Measurements from ENCODE around the gene RNASET2.

The RNASET2 gene, protein sequence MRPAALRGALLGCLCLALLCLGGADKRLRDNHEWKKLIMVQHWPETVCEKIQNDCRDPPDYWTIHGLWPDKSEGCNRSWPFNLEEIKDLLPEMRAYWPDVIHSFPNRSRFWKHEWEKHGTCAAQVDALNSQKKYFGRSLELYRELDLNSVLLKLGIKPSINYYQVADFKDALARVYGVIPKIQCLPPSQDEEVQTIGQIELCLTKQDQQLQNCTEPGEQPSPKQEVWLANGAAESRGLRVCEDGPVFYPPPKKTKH

DNA sequence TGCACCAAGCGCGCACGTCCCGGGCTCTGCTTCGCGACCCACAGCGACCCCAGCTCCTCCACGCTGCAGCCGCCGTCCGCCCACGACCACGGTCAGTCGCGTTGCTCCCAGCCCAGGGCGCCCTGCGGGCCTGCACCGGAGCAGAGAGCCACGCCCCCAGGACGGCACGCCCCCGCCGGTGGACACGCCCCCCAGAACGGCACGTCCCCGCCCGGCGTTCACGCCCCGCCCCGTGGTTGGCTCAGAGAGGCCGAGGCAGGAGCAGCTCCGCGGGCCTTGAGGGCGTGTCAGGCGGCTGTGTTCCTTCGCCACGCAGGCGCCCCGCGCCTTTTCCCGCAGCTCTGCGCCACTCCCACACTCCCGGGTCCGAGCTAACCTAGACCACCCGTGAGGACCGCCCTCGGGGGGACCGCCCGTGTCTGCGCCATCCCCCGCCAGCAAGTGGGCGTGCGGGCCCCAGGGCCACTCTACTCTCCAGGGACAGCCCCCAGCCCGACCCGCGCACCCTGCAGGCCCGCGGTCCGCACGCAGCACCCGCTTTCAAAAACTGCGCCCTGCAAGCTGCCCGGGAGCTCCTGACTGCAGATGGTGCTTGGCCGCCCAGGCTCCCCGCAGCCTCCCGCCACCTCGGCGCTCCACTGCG is at the start of gene RNASET2:
TSS of gene RNASET2 (minus strand) at position 107 of the 643 bp plus-strand sequence. CDS start 368 bp downstream, outside the sequence.
- DNase-seq (ENCODE audit: low spot score): peak; percentile 90

GRCh38 chr6:167005350-167006159 is 49.2 kb upstream of the RNASET2 start:
- DNase-seq (ENCODE audit: low spot score): no peak

- DNase-seq (ENCODE audit: low spot score): no peak
These were observed 44.4 kb upstream of the RNASET2 start for GRCh38 chr6:167000759-167001158.

DNA sequence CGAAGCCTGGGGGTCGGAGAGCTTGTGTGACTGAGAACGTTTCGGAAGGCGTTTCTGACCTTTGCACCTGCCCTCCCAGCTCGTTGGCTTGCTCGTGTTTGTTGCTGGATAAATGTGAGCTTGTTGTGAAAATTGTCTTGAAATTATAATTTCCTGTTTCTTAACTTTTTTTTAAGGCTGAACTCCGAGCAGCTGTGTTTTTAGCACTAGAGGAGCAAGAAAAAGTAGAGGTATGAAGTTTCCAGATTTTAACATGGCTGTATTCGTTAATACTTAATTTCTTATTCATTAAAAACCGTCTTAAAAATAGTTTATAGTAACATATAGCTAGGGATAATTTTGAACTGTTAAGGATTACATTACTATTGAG is 43.5 kb upstream of the RNASET2 start:
- no peak for DNase-seq (ENCODE audit: low spot score)

DNA sequence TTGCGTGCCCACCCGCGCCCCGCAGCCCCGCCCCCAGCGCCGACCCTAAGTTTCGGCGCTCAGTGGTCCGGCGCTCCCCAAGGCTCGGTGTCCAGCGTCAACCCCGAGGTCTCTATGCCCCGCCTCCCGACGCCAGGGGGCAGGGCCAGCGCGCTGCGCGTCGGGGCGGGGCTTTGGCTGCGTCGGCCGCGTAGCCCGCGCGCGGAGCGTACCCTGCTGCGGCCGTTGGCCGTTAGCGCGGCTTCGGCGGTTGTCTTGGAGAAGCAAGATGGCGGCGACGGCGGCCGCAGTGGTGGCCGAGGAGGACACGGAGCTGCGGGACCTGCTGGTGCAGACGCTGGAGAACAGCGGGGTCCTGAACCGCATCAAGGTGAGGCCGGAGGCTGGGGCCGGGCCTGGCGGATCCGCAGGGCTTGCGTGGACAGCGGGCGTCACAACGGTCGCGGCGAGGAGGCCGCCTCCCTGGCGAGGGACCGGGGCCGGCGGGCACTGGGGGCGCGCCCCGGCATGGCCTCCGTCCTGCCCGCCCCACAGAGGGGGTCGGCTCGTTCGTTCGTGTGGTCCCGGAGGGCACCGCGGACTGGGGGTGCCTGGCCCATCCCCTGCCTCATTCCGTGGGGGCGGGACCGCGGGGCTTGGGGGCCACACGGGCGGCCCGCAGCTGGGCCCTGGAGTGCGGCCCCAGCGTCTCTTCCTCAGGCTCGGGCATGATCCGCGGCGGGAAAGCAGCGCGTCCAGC is 43.0 kb upstream of the RNASET2 start, which contains the start of gene CEP43:
TSS of gene CEP43 (plus strand) at position 253 of the 739 bp plus-strand sequence. CDS start at position 269, 16 bp downstream.
- peak; percentile 91 for DNase-seq (ENCODE audit: low spot score)

- no peak for DNase-seq (ENCODE audit: low spot score)
These were observed 42.1 kb upstream of the RNASET2 start for GRCh38 chr6:166998256-166999144.

- DNase-seq (ENCODE audit: low spot score): peak; percentile 60
These were observed 41.5 kb upstream of the RNASET2 start for GRCh38 chr6:166997768-166998255.

DNA sequence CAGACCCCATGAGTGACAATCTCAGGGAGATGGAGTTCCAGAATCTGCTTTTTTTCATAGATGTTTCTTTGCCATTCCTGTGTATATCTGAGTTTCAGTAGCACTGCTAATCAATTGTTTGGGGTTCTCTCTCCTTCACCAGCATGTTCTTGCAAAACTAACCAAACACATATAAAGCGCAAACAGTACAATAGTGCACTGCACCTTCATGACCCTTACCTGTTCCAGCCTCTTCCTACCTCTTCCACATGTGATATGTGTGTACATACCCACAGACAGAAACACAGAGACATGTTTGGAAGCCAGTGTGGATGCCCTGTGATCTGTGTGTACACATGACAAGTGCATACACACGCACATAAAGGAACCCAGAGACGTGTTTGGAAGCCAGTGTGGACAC is 41.0 kb upstream of the RNASET2 start:
- no peak for DNase-seq (ENCODE audit: low spot score)

DNA sequence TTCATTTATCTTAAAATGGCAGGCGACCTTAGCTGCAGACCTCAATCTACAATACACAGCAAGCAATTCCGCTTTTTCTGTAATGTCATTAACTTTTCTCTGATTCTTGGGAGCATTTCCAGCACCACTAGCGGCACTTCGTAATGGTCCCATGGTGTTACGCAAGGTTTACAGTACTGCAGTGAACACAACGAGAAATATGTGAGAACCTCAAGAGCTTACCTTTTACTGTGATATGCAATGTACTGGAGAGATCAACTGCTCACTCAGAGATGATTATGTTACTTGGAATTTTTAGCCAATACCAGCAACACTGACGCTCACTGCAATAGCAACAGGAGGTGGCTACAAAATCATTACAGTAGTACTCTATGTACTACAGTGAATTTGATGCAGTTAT is 40.1 kb upstream of the RNASET2 start:
- DNase-seq (ENCODE audit: low spot score): no peak

DNA sequence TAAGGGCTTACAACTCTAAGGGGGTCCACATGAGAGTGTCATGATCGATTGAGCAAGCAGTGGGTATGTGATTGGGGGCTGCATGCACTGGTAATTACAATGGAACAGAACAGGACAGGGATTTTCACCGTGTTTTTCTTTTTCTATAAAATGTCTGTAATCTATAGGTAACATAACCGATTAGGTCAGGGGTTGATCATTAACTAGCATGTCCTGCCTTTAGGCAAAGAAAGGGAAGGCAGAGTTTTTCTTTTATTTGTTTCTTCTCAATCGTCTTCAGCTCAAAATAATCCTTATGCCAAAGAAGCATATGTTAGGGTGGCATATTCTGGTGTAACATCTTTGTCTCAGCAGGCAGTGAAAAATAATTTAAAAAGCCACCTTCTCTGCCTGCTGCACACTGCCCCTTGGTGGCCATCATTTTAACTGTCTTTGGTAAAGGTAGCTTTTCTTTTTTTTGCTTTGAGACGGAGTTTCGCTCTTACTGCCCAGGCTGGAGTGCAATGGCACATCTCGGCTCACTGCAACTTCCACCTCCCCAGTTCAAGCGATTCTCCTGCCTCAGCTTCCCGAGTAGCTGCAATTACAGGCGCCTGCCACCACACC is 33.2 kb upstream of the RNASET2 start:
- DNase-seq (ENCODE audit: low spot score): peak; percentile 41

- DNase-seq (ENCODE audit: low spot score): no peak
These were observed 32.4 kb upstream of the RNASET2 start for GRCh38 chr6:166988674-166989201.

DNA sequence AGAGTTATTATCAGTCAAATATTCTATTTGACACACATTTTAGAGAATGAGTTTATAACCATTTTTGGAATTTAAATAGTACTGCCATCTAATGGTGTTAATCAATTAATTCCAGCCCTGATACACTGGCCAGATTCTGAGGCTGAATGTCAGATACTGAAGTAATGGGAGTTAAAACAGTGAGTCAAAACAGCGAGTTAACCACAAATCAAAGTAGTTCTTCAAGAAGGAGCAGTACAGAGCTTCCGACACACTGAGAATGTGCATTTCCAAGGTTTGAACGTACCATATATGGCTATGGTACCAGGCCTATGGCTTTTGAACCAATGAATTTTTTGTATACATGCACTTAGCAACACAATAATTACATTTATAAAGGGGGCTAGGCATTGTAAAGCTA is 31.6 kb upstream of the RNASET2 start:
- DNase-seq (ENCODE audit: low spot score): no peak

GRCh38 chr6:166987448-166987847 is 31.1 kb upstream of the RNASET2 start:
- no peak for DNase-seq (ENCODE audit: low spot score)

GRCh38 chr6:166980738-166981137 is 24.4 kb upstream of the RNASET2 start:
- DNase-seq (ENCODE audit: low spot score): no peak

- no peak for DNase-seq (ENCODE audit: low spot score)
These were observed 21.5 kb upstream of the RNASET2 start for GRCh38 chr6:166977621-166978525.

DNA sequence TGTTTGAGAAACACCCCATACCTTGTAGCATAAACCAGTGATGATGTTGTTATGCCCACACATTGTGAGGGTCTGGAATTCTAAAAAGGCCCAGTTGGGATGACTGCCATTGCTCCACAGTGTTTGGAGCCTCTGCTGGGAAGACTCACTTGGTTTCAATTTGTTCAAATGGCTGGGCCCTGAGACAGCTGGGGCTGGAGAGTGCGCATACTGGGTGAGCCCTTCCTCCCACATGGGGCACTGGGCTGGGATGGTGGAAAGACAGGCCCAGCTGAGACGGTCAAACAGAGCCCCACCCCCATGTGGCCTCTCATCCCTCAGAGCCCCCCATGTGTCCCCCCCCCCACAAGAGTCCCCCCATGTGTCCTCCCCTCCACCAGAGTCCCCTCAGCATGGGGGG is 20.3 kb upstream of the RNASET2 start:
- no peak for DNase-seq (ENCODE audit: low spot score)

DNA sequence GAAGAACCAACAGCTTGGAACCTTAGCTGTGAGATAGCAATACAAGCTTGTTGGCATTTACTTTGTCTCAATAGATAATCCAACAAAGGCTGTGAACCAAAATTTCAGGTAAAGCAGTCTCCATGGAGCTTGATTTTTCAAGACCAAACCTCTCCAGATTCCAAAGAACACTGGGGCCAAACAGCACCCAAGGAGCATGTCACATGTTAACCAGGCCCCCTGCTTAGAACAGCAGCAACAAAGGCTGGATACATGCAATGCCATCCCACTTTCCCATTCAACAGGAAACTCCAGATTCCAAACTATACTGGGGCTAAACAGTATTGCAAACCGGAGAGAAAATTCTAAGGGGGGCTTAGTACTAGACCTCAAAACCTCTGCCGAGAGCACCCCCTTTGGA is 15.8 kb upstream of the RNASET2 start:
- no peak for DNase-seq (ENCODE audit: low spot score)

GRCh38 chr6:166971271-166971670 is 14.9 kb upstream of the RNASET2 start:
- DNase-seq (ENCODE audit: low spot score): no peak

GRCh38 chr6:166970776-166971175 is 14.4 kb upstream of the RNASET2 start:
- DNase-seq (ENCODE audit: low spot score): no peak

All from kidney capillary endothelial cell (primary cell).